HG02981 (cell line): ENCODE data around the gene PRSS36.
"Not testable (repeated sequence)": the region's sequence is repeated elsewhere in the genome, so short reads cannot be mapped to it uniquely, and the experiment has no call there.

Experiments
- ATAC-seq: cut with Tn5 transposase; IDR thresholded peaks from one replicate; pipeline ENCODE4 v1.9.1; 2021; ENCODE audit warnings: mild to moderate bottlenecking, moderate library complexity; ENCODE audit not compliant: unreplicated experiment

The PRSS36 gene

DNA sequence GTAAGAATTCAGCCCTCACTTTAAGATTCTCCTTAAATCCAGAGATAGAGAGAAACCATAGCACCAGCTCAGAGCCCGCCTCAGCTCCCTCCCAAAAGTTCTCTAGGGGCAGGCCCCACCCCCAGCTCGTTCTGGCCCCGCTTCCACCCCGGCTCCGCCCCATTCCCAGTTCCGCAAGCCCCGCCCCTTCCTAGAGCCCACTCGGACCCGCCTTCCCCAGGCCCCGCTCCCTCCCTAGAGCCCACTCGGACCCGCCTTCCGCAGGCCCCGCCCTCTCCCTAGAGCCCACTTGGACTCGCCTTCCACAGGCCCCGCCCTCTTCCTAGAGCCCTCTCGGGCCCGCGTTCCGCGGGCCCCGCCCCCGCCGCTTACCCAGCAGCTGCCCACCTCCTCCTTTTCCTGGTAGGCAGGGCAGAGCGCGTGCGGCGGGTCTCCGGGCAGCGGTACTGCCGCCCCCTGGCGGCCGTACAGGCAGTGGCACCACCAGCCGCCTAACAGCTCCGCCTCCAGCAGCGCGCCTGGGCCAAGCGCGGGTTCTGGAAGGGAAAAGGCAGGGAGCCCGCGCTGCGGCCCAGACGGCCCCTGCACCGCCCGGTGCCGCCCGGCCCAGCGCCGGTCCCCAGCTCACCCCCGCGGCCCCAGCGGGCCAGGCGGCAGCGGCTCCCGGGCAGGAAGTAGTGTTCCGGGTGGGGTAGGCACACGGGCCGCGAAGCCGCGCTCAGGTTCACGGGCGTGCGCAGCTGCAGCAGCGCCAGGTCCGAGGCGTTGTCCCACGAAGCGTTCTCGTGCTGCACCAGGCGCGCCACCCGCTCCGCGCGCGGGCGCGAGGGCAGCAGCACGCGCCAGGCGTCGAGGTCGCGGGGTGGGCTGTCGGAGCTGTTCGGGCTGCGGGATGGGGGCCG, 7.5 kb downstream of the PRSS36 start:
- peak; percentile 87 for ATAC-seq

DNA sequence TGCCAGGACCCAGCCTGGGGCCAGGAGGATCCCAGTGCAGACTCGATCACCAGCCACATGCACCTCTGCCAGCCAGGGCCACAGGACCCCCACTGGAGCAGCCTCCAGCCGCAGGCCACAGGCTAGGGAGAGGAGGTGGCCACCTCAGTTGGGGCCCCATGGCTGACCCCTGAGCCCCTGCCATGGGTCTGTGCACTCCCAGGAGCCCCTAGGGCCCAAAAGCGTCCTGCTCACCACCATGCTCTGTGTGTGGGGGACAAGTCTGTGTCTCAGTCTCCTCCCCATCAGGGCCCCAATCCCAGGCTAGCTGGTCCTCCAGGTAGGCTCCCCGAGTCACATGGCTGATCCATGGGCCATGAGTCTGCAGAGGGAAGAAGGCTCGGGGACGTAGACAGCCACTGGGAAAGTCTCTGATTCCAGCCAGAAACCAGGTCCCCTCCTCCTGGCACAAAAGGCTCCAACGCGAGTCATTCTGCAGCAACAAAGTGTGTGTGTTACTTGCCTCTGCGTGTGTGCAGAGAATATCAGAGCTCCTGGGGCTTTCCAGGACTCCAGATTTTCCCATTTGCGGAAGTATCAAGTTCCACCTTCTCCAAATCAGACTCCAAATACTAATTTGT, 8.3 kb downstream of the PRSS36 start:
- ATAC-seq = no peak

DNA sequence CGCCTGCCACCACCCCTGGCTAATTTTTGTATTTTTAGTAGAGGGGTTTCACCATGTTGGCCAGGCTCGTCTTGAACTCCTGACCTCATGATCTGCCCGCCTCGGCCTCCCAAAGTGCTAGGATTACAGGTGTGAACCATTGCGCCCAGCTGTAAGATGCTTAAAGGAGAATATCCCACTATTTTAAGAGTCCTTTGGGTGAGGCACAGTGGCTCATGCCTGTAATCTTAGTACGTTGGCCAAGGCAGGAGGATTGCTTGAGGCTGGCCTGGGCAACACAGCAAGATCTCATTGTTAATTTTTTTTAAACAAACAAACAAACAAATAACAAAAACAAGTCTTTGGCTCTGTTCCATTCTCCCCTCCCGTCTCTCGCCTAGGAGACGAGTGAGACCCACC, 8.8 kb downstream of the PRSS36 start:
- ATAC-seq = not testable (repeated sequence)

- no peak for ATAC-seq
Measured at GRCh38 chr16:31138621-31139578, 11.0 kb downstream of the PRSS36 start.

DNA sequence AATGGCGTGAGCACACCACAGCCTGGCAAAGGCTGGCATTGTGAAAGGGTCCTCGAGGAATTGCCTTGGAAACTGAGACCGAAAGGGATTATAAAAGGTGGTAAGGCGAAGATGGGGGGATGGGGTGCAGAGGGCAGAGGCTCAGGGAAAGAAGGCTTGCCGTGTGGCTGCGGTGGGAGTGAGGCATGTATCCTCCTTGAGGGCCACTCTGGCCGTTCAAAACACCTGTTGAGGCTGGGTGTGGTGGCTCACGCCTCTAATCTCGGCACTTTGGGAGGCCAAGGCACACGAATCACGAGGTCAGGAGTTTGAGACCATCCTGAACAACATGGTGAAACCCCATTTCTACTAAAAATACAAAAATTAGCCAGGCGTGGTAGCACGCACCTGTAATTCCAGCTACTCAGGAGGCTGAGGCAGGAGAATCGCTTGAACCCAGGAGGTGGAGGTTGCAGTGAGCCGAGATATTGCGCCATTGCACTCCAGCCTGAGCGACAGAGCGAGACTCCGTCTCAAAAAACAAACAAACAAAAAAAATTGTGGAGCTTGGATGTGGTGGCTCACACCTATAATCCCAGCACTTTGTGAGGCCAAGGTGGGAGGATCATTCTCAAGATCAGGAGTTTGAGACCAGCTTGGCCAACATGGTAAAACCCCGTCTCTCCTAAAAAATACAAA, 12.9 kb downstream of the PRSS36 start:
- not testable (repeated sequence) for ATAC-seq

DNA sequence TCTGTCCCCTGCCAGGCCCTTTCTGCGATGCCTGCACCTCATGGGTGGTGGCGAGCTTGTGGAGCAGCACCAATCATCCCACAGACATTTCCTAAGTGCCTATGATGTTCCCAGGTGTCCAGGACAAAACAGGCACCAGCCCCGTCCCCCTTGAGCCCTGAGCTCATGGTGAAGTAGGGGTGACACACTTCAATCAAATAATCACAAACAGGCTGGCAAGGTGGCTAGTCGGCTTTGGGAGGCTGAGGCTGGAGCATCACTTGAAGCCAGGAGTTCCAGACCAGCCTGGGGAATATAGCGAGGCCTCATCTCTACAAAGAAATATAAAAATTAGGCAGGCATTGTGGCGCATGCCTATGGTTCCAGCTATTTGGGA, 13.6 kb downstream of the PRSS36 start:
- ATAC-seq = no peak

- ATAC-seq = no peak
Measured at GRCh38 chr16:31135535-31136286, 14.2 kb downstream of the PRSS36 start, which contains the start of gene PRSS8. PRSS8 (minus strand) TSS chr16:31135727; CDS start chr16:31135498, 229 bp downstream.

GRCh38 chr16:31134625-31135534, 15.0 kb downstream of the PRSS36 start:
- ATAC-seq = no peak

DNA sequence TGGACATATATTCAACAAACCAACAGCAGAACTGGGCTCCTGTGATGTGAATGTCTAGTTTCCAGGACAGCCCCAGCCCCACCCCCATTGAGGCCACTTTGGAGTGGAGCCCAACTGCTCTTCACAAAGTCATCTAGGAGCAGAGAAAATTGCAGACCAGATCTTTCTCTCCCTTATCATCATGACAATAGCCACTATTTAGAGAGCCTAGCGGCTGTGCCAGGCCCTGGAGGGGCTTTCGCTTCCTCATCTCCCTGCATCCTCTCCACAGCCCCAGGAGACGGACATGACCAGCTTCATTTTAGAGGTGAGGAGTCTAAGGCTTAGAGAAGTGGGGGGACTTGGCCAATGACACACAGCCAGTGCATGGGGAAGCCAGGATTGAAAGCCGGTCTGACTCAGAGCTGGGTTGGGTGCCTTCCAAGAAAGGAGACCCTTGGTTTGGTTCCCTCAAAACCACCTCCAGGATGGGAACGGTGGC, 15.7 kb downstream of the PRSS36 start:
- ATAC-seq = no peak

DNA sequence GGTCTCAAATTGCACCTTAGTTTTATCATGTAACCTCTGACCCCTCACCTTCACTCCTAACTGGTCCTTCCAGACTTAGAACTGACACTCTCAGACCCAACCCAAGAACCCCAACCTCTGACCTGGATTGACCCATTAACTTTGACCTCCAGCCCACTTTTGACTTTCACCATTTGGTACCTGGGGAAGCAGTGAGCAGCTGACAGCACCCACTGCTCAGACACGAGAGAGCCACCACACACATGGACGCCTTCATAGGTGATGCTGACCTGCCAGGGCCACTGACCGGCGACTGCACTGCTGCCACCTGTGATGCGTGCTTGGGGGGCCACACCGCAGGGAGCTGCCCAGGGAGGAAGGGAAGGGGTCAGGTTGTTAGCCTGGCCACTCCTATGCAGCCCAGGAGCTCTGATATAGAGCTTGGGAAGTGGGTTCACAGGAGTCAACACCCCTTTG, 16.8 kb downstream of the PRSS36 start:
- no peak for ATAC-seq

DNA sequence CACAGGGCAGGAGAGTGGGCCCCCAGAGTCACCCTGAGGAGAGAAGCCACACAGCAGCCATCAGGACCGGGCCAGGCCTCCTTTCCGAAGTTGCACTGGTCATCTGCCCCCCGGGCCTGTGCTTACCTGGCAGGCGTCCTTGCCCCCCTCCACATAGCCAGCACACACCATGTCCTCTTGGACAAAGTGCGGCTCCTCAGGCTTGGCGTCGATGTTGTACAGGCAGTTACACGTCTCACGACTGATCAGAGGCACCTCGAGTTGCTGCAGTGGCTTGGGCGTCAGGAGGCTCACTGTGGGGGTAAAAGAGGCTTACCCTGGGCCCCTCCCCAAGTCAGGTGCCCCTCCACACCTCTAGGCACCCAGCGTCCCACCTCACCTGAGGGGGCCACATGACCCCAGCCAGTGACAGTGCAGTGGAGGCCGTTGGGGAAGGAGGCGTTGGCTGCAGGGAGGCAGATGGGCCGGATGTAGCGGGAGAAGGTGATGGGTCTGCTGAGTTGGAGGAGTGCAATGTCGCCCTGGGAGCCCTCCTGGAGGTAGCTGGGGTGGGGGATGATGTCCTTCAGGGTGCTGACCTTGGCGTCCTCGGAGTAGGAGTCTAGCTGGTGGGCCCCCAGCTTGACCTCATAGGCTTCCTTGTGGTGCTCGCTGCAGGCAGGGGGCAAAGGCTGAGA, 17.4 kb downstream of the PRSS36 start:
- ATAC-seq = no peak

GRCh38 chr16:31131841-31132271, 18.0 kb downstream of the PRSS36 start:
- ATAC-seq = no peak

GRCh38 chr16:31131416-31131815, 18.4 kb downstream of the PRSS36 start:
- ATAC-seq = no peak

DNA sequence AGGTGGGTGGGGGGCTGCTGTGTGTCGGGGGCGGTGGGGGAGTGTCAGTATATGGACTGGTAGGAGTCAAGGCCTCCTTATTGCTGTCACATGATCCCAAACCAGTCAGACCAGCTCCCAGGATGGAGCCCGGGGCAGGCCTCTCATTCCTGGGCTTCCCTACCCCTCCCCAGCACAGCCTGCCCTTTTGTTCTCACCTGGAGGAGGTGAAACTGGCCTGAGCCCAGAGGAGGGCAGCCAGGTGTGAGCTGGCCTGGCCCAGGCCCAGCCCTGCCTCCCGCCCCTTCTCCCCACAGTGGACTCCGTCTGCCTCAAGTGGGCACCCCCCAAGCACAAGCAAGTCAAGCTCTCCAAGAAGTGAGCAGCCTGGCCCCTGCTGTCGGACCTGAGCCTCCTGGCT, 19.0 kb downstream of the PRSS36 start:
- no peak for ATAC-seq

DNA sequence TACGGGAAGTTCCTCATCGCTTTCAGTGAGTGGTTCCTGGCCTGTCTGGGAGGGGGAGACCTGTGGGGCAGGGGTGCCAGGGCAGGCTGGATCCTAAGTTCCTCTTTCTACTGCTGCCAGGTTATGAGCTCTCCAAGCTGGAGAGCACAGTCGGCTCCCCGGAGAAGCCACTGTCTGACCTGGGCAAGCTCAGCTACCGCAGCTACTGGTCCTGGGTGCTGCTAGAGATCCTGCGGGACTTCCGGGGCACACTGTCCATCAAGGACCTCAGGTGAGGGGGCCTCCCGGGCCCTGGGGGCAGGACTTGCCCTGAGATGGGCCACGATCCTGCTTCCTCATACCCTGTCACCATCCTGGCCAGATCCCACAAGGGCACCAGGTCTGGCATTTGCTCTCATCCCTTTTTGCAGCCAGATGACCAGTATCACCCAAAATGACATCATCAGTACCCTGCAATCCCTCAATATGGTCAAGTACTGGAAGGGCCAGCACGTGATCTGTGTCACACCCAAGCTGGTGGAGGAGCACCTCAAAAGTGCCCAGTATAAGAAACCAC, 19.5 kb downstream of the PRSS36 start:
- no peak for ATAC-seq

- ATAC-seq = no peak
Measured at GRCh38 chr16:31129568-31130335, 20.1 kb downstream of the PRSS36 start.
